ENCODE measurements around the gene NAALADL2. TPM values are rescaled to one million over a fixed set of nuclear protein-coding genes. Genes with fewer than 3 reads are reported as not detected.

NAALADL2 gene
- total RNA-seq, 5 donors from 2014 or later (not counting 1 experiment from before 2014, with no cell fraction given): 0.13 to 1.4 (median 0.36) TPM; not detected in 1

GRCh38 chr3:175554801-175555200, 695.7 kb downstream of the NAALADL2 start:
- CTCF ChIA-PET: no interaction called here
- no peak for ATAC-seq (replicated peaks in 1 of 4)

GRCh38 chr3:175558261-175558660, 699.1 kb downstream of the NAALADL2 start:
- ChIA-PET POLR2A (interaction anchor here in 1 of 2 donors (0.7 kb wide), 1 partner anchor 417 kb away, joined by 10 read pairs; no protein-coding TSS in a partner anchor), CTCF (interaction anchor here in 1 of 2 donors (0.6 kb wide), 2 partner anchors 27 to 1277 kb away, joined by 4 to 10 read pairs; no protein-coding TSS in a partner anchor)
- no peaks in the 10 kb centered on the region for H3K27me3 ChIP-seq (replicated peaks in 1 of 2; ENCODE audit: control insufficient read depth in 2 of 2, extremely low read depth in 1 of 2, insufficient read depth in 2 of 2, low read length in 1 of 2)
- Mint-ChIP-seq H3K36me3 (no peaks in the 10 kb centered on the region), H3K9me3 (peaks cover 8 to 14% (median 12%) of the 10 kb centered on the region in 3 donors), H3K27ac (no peak overlapping the region), H3K4me3 (no peak overlapping the region), H3K27me3 (no peaks in the 10 kb centered on the region), H3K4me1 (no peaks in the 10 kb centered on the region)
- no peaks in the 10 kb centered on the region for H3K9me3 ChIP-seq
- H3K4me3 ChIP-seq (ENCODE audit: control insufficient read depth in 1 of 2, extremely low read depth in 1 of 2, low read length in 1 of 2): no peak overlapping the region
- no peak for DNase-seq
- no peaks in the 10 kb centered on the region for H3K36me3 ChIP-seq (ENCODE audit: control insufficient read depth in 2 of 2, extremely low read depth in 1 of 2, insufficient read depth in 1 of 2, low read length in 1 of 2)
- no peak for ATAC-seq (replicated peaks in 1 of 4)
- no peak overlapping the region for H3K27ac ChIP-seq (ENCODE audit: low read length)
- no peaks in the 10 kb centered on the region for H3K4me1 ChIP-seq (ENCODE audit: control insufficient read depth in 1 of 2, extremely low read depth in 1 of 2, insufficient read depth in 2 of 2, low read length in 2 of 2)
- WGBS (ENCODE audit: insufficient coverage): no CpG with 5 or more reads among the region's 1 CpG

More at GRCh38 chr3:175554801-175555200, 695.7 kb downstream of the NAALADL2 start:
- Histone ChIP-seq H3K27me3 (replicated peaks in 1 of 2; ENCODE audit: control insufficient read depth in 2 of 2, extremely low read depth in 1 of 2, insufficient read depth in 2 of 2, low read length in 1 of 2) (no peaks in the 10 kb centered on the region), H3K9me3 (no peaks in the 10 kb centered on the region), H3K4me3 (ENCODE audit: control insufficient read depth in 1 of 2, extremely low read depth in 1 of 2, low read length in 1 of 2) (no peak overlapping the region), H3K36me3 (ENCODE audit: control insufficient read depth in 2 of 2, extremely low read depth in 1 of 2, insufficient read depth in 1 of 2, low read length in 1 of 2) (no peaks in the 10 kb centered on the region), H3K4me1 (ENCODE audit: control insufficient read depth in 1 of 2, extremely low read depth in 1 of 2, insufficient read depth in 2 of 2, low read length in 2 of 2) (no peaks in the 10 kb centered on the region), H3K27ac (ENCODE audit: low read length) (no peak overlapping the region)
- Mint-ChIP-seq H3K9me3 (peaks cover 5 to 20% (median 10%) of the 10 kb centered on the region in 3 donors), H3K27me3 (no peaks in the 10 kb centered on the region), H3K4me1 (no peaks in the 10 kb centered on the region), H3K27ac (no peak overlapping the region), H3K36me3 (no peaks in the 10 kb centered on the region), H3K4me3 (no peak overlapping the region)
- DNase-seq: no peak
- POLR2A ChIA-PET: no interaction called here

- H3K4me3 ChIP-seq (ENCODE audit: control insufficient read depth in 1 of 2, extremely low read depth in 1 of 2, low read length in 1 of 2): no peak overlapping the region
- H3K4me3 Mint-ChIP-seq: no peak overlapping the region
- POLR2A ChIA-PET: no interaction called here
- H3K9me3 Mint-ChIP-seq: peaks cover 4 to 10% (median 6%) of the 10 kb centered on the region in 3 donors
- no peak for DNase-seq
- H3K4me1 ChIP-seq (ENCODE audit: control insufficient read depth in 1 of 2, extremely low read depth in 1 of 2, insufficient read depth in 2 of 2, low read length in 2 of 2): no peaks in the 10 kb centered on the region
- H3K27me3 Mint-ChIP-seq: no peaks in the 10 kb centered on the region
- no peak overlapping the region for H3K27ac ChIP-seq (ENCODE audit: low read length)
- CTCF ChIA-PET: no interaction called here
- no peaks in the 10 kb centered on the region for H3K36me3 ChIP-seq (ENCODE audit: control insufficient read depth in 2 of 2, extremely low read depth in 1 of 2, insufficient read depth in 1 of 2, low read length in 1 of 2)
- H3K27ac Mint-ChIP-seq: no peak overlapping the region
- no peaks in the 10 kb centered on the region for H3K9me3 ChIP-seq
- H3K27me3 ChIP-seq (replicated peaks in 1 of 2; ENCODE audit: control insufficient read depth in 2 of 2, extremely low read depth in 1 of 2, insufficient read depth in 2 of 2, low read length in 1 of 2): no peaks in the 10 kb centered on the region
- H3K36me3 Mint-ChIP-seq: no peaks in the 10 kb centered on the region
- no peaks in the 10 kb centered on the region for H3K4me1 Mint-ChIP-seq
- no peak for ATAC-seq (replicated peaks in 1 of 4)
These were observed 705.2 kb downstream of the NAALADL2 start for GRCh38 chr3:175564363-175564762.

- Mint-ChIP-seq H3K4me1 (no peaks in the 10 kb centered on the region), H3K4me3 (no peak overlapping the region), H3K27me3 (no peaks in the 10 kb centered on the region), H3K36me3 (no peaks in the 10 kb centered on the region), H3K27ac (no peak overlapping the region), H3K9me3 (peaks cover 0 to 11% (median 0%) of the 10 kb centered on the region in 3 donors)
- H3K27me3 ChIP-seq (replicated peaks in 1 of 2; ENCODE audit: control insufficient read depth in 2 of 2, extremely low read depth in 1 of 2, insufficient read depth in 2 of 2, low read length in 1 of 2): no peaks in the 10 kb centered on the region
- CTCF ChIA-PET: interaction anchor here in 1 of 2 donors (0.5 kb wide), 1 partner anchor 18 kb away, joined by 4 read pairs; no protein-coding TSS in a partner anchor
- no peak for ATAC-seq (replicated peaks in 1 of 4)
- H3K4me1 ChIP-seq (ENCODE audit: control insufficient read depth in 1 of 2, extremely low read depth in 1 of 2, insufficient read depth in 2 of 2, low read length in 2 of 2): no peaks in the 10 kb centered on the region
- no peaks in the 10 kb centered on the region for H3K9me3 ChIP-seq
- no peak overlapping the region for H3K27ac ChIP-seq (ENCODE audit: low read length)
- POLR2A ChIA-PET: no interaction called here
- H3K36me3 ChIP-seq (ENCODE audit: control insufficient read depth in 2 of 2, extremely low read depth in 1 of 2, insufficient read depth in 1 of 2, low read length in 1 of 2): no peaks in the 10 kb centered on the region
- H3K4me3 ChIP-seq (ENCODE audit: control insufficient read depth in 1 of 2, extremely low read depth in 1 of 2, low read length in 1 of 2): no peak overlapping the region
- DNase-seq: no peak
These were observed 712.0 kb downstream of the NAALADL2 start for GRCh38 chr3:175571096-175571495.

- H3K36me3 Mint-ChIP-seq: no peaks in the 10 kb centered on the region
- no peak overlapping the region for H3K4me3 Mint-ChIP-seq
- no peak for ATAC-seq (replicated peaks in 1 of 4)
- no peaks in the 10 kb centered on the region for H3K4me1 Mint-ChIP-seq
- Histone ChIP-seq H3K4me1 (ENCODE audit: control insufficient read depth in 1 of 2, extremely low read depth in 1 of 2, insufficient read depth in 2 of 2, low read length in 2 of 2) (no peaks in the 10 kb centered on the region), H3K36me3 (ENCODE audit: control insufficient read depth in 2 of 2, extremely low read depth in 1 of 2, insufficient read depth in 1 of 2, low read length in 1 of 2) (no peaks in the 10 kb centered on the region), H3K27me3 (replicated peaks in 1 of 2; ENCODE audit: control insufficient read depth in 2 of 2, extremely low read depth in 1 of 2, insufficient read depth in 2 of 2, low read length in 1 of 2) (no peaks in the 10 kb centered on the region), H3K27ac (ENCODE audit: low read length) (no peak overlapping the region), H3K9me3 (no peaks in the 10 kb centered on the region), H3K4me3 (ENCODE audit: control insufficient read depth in 1 of 2, extremely low read depth in 1 of 2, low read length in 1 of 2) (no peak overlapping the region)
- H3K27me3 Mint-ChIP-seq: no peaks in the 10 kb centered on the region
- peaks cover 0 to 11% (median 4%) of the 10 kb centered on the region in 3 donors for H3K9me3 Mint-ChIP-seq
- no peak for DNase-seq
- ChIA-PET CTCF (interaction anchor here in 1 of 2 donors (0.6 kb wide), 2 partner anchors 12 to 76 kb away, joined by 3 read pairs; no protein-coding TSS in a partner anchor), POLR2A (no interaction called here)
- WGBS (ENCODE audit: insufficient coverage): no CpG with 5 or more reads among the region's 2 CpGs
- H3K27ac Mint-ChIP-seq: no peak overlapping the region
These were observed 714.1 kb downstream of the NAALADL2 start for GRCh38 chr3:175573226-175573625.

GRCh38 chr3:175580318-175580717, 721.2 kb downstream of the NAALADL2 start:
- no CpG with 5 or more reads among the region's 1 CpG for WGBS (ENCODE audit: insufficient coverage)
- H3K36me3 Mint-ChIP-seq: no peaks in the 10 kb centered on the region
- ATAC-seq (replicated peaks in 1 of 4) (no peak), DNase-seq (no peak)
- no peaks in the 10 kb centered on the region for H3K27me3 Mint-ChIP-seq
- no peak overlapping the region for H3K4me3 Mint-ChIP-seq
- Histone ChIP-seq H3K27me3 (replicated peaks in 1 of 2; ENCODE audit: control insufficient read depth in 2 of 2, extremely low read depth in 1 of 2, insufficient read depth in 2 of 2, low read length in 1 of 2) (no peaks in the 10 kb centered on the region), H3K4me3 (ENCODE audit: control insufficient read depth in 1 of 2, extremely low read depth in 1 of 2, low read length in 1 of 2) (no peak overlapping the region), H3K4me1 (ENCODE audit: control insufficient read depth in 1 of 2, extremely low read depth in 1 of 2, insufficient read depth in 2 of 2, low read length in 2 of 2) (no peaks in the 10 kb centered on the region), H3K9me3 (no peaks in the 10 kb centered on the region), H3K36me3 (ENCODE audit: control insufficient read depth in 2 of 2, extremely low read depth in 1 of 2, insufficient read depth in 1 of 2, low read length in 1 of 2) (no peaks in the 10 kb centered on the region), H3K27ac (ENCODE audit: low read length) (no peak overlapping the region)
- H3K4me1 Mint-ChIP-seq: no peaks in the 10 kb centered on the region
- POLR2A ChIA-PET: no interaction called here
- CTCF ChIA-PET: no interaction called here
- H3K27ac Mint-ChIP-seq: no peak overlapping the region
- H3K9me3 Mint-ChIP-seq: peaks cover 0 to 8% (median 4%) of the 10 kb centered on the region in 3 donors

GRCh38 chr3:175585898-175586297, 726.8 kb downstream of the NAALADL2 start:
- Mint-ChIP-seq H3K4me3 (no peak overlapping the region), H3K27me3 (no peaks in the 10 kb centered on the region), H3K9me3 (no peaks in the 10 kb centered on the region), H3K4me1 (no peaks in the 10 kb centered on the region), H3K36me3 (no peaks in the 10 kb centered on the region), H3K27ac (no peak overlapping the region)
- Histone ChIP-seq H3K4me3 (ENCODE audit: control insufficient read depth in 1 of 2, extremely low read depth in 1 of 2, low read length in 1 of 2) (no peak overlapping the region), H3K9me3 (no peaks in the 10 kb centered on the region), H3K4me1 (ENCODE audit: control insufficient read depth in 1 of 2, extremely low read depth in 1 of 2, insufficient read depth in 2 of 2, low read length in 2 of 2) (no peaks in the 10 kb centered on the region), H3K36me3 (ENCODE audit: control insufficient read depth in 2 of 2, extremely low read depth in 1 of 2, insufficient read depth in 1 of 2, low read length in 1 of 2) (no peaks in the 10 kb centered on the region), H3K27ac (ENCODE audit: low read length) (no peak overlapping the region), H3K27me3 (replicated peaks in 1 of 2; ENCODE audit: control insufficient read depth in 2 of 2, extremely low read depth in 1 of 2, insufficient read depth in 2 of 2, low read length in 1 of 2) (no peaks in the 10 kb centered on the region)
- POLR2A ChIA-PET: no interaction called here
- ATAC-seq (replicated peaks in 1 of 4) (no peak), DNase-seq (no peak)
- no CpG with 5 or more reads among the region's 2 CpGs for WGBS (ENCODE audit: insufficient coverage)
- CTCF ChIA-PET: no interaction called here
